CD4-positive, CD25-positive, alpha-beta regulatory T cell (primary cell): ENCODE measurements around the gene TUBGCP5. TPM values are rescaled to one million over a fixed set of nuclear protein-coding genes. Genes with fewer than 3 reads are reported as not detected.

Experiments used
- ATAC-seq, 2 donors: fragments of 150-1000 bp; cut with Tn5 transposase; one replicate each; pipeline ENCODE4 v1.10.0; 2021; ENCODE audit warnings: low read depth in 2 of 2, moderate number of reproducible peaks in 2 of 2, moderate library complexity in 1 of 2
- DNase-seq, 3 donors: peaks; one replicate each; pipeline versions ENCODE4 v3.0.0 to v3.0.0-alpha.2; 2012 to 2022; ENCODE audit warnings: mixed read lengths in 1 of 3
- H3K27ac ChIP-seq: one replicate; pipeline ENCODE4 v1.7.0; 2013; ENCODE audit warnings: mild to moderate bottlenecking, low read length; ENCODE audit not compliant: insufficient read depth, poor library complexity, severe bottlenecking
- H3K27me3 ChIP-seq: one replicate; pipeline ENCODE4 v1.7.0; 2013; ENCODE audit warnings: low read length; ENCODE audit not compliant: control insufficient read depth, insufficient read depth
- H3K36me3 ChIP-seq: one replicate; pipeline ENCODE4 v1.7.0; 2013; ENCODE audit warnings: mild to moderate bottlenecking, low read length, moderate library complexity; ENCODE audit not compliant: control insufficient read depth, insufficient read depth
- H3K4me1 ChIP-seq: 2 replicates; pipeline ENCODE4 v1.7.0; 2013; ENCODE audit warnings: mild to moderate bottlenecking, low read length; ENCODE audit not compliant: insufficient read depth, control insufficient read depth, poor library complexity, severe bottlenecking
- H3K4me3 ChIP-seq: one replicate; pipeline ENCODE4 v1.7.0; 2013; ENCODE audit warnings: low read depth, mild to moderate bottlenecking, low read length, moderate library complexity
- H3K9me3 ChIP-seq, 2 experiments: 1 replicate in 1 of 2; 2 replicates in 1 of 2; pipeline ENCODE4 v1.7.0; 2013; ENCODE audit warnings: low read length in 2 of 2, mild to moderate bottlenecking in 1 of 2, moderate library complexity in 1 of 2; ENCODE audit not compliant: control insufficient read depth in 2 of 2
- H3K27ac Mint-ChIP-seq, 3 donors: one replicate each; pipeline ENCODE4 v1.8.0; 2020 to 2022; ENCODE audit warnings: mild to moderate bottlenecking in 3 of 3, mixed read lengths in 3 of 3, moderate library complexity in 2 of 3
- H3K27me3 Mint-ChIP-seq: one replicate; pipeline ENCODE4 v1.8.0; 2022; ENCODE audit warnings: mild to moderate bottlenecking, mixed read lengths
- H3K36me3 Mint-ChIP-seq: one replicate; pipeline ENCODE4 v1.8.0; 2020; ENCODE audit warnings: mixed read lengths
- H3K4me1 Mint-ChIP-seq, 4 donors: one replicate each; pipeline ENCODE4 v1.8.0; 2020 to 2022; ENCODE audit warnings: mixed read lengths in 4 of 4, mild to moderate bottlenecking in 1 of 4
- H3K4me3 Mint-ChIP-seq, 4 donors: one replicate each; pipeline ENCODE4 v1.8.0; 2020 to 2022; ENCODE audit warnings: mild to moderate bottlenecking in 4 of 4, mixed read lengths in 4 of 4, moderate library complexity in 3 of 4
- H3K9me3 Mint-ChIP-seq, 7 donors: one replicate each; pipeline ENCODE4 v1.8.0; 2020 to 2022; ENCODE audit warnings: mixed read lengths in 7 of 7, mild to moderate bottlenecking in 3 of 7, moderate library complexity in 2 of 7
- polyA plus RNA-seq, 4 donors: library from polyadenylated mRNA; unstranded; fragments of 300-500 nt; fragmentation: Illumina TruSeq; gene quantifications; one replicate each; pipeline ENCODE4 v1.2.3, GENCODE V29; 2021
- total RNA-seq: library from RNA; stranded (reverse); gene quantifications from one replicate; pipeline ENCODE4 v1.2.3, GENCODE V29; 2022

The TUBGCP5 gene
- total and polyA plus RNA-seq, 5 donors from 2014 or later = 5.0 to 20.2 (median 8.4) TPM

GRCh38 chr15:23073890-23074646 lies 34.7 kb upstream of the TUBGCP5 start:
- Mint-ChIP-seq H3K27ac (peak overlapping the region in 1 of 3 donors; percentile 21), H3K9me3 (peaks cover 0 to 2% (median 0%) of the 10 kb centered on the region in 7 donors), H3K4me3 (no peak overlapping the region), H3K36me3 (no peaks in the 10 kb centered on the region), H3K27me3 (peaks cover 10% of the 10 kb centered on the region), H3K4me1 (no peaks in the 10 kb centered on the region)
- no peaks in the 10 kb centered on the region for H3K27me3 ChIP-seq
- no peak overlapping the region for H3K4me3 ChIP-seq
- H3K27ac ChIP-seq = no peak overlapping the region
- H3K4me1 ChIP-seq = no peaks in the 10 kb centered on the region
- ATAC-seq (no peak), DNase-seq (no peak)
- no peaks in the 10 kb centered on the region for H3K36me3 ChIP-seq
- no peaks in the 10 kb centered on the region for H3K9me3 ChIP-seq

- Mint-ChIP-seq H3K27ac (no peak overlapping the region), H3K36me3 (no peaks in the 10 kb centered on the region), H3K9me3 (no peaks in the 10 kb centered on the region), H3K27me3 (peaks cover 10% of the 10 kb centered on the region), H3K4me1 (no peaks in the 10 kb centered on the region), H3K4me3 (no peak overlapping the region)
- no peaks in the 10 kb centered on the region for H3K9me3 ChIP-seq
- no peaks in the 10 kb centered on the region for H3K4me1 ChIP-seq
- H3K4me3 ChIP-seq = no peak overlapping the region
- no peaks in the 10 kb centered on the region for H3K27me3 ChIP-seq
- H3K27ac ChIP-seq = no peak overlapping the region
- ATAC-seq (no peak), DNase-seq (no peak)
- no peaks in the 10 kb centered on the region for H3K36me3 ChIP-seq
Measured at GRCh38 chr15:23072633-23073032, 33.3 kb upstream of the TUBGCP5 start.

GRCh38 chr15:23069496-23070166 lies 30.3 kb upstream of the TUBGCP5 start:
- H3K4me1 Mint-ChIP-seq = no peaks in the 10 kb centered on the region
- ATAC-seq (no peak), DNase-seq (no peak)
- H3K27me3 Mint-ChIP-seq = peaks cover 10% of the 10 kb centered on the region
- H3K9me3 Mint-ChIP-seq = peaks cover 0 to 3% (median 0%) of the 10 kb centered on the region in 7 donors
- H3K27me3 ChIP-seq = no peaks in the 10 kb centered on the region
- no peaks in the 10 kb centered on the region for H3K9me3 ChIP-seq
- H3K36me3 Mint-ChIP-seq = no peaks in the 10 kb centered on the region
- H3K27ac Mint-ChIP-seq = no peak overlapping the region
- H3K4me3 ChIP-seq = no peak overlapping the region
- H3K4me1 ChIP-seq = no peaks in the 10 kb centered on the region
- no peaks in the 10 kb centered on the region for H3K36me3 ChIP-seq
- no peak overlapping the region for H3K27ac ChIP-seq
- H3K4me3 Mint-ChIP-seq = no peak overlapping the region

GRCh38 chr15:23067416-23067815 lies 28.0 kb upstream of the TUBGCP5 start:
- Histone ChIP-seq H3K9me3 (no peaks in the 10 kb centered on the region), H3K36me3 (no peaks in the 10 kb centered on the region), H3K27me3 (no peaks in the 10 kb centered on the region), H3K4me3 (no peak overlapping the region), H3K4me1 (no peaks in the 10 kb centered on the region), H3K27ac (no peak overlapping the region)
- H3K4me3 Mint-ChIP-seq = no peak overlapping the region
- ATAC-seq (no peak), DNase-seq (no peak)
- no peaks in the 10 kb centered on the region for H3K4me1 Mint-ChIP-seq
- no peaks in the 10 kb centered on the region for H3K36me3 Mint-ChIP-seq
- H3K27ac Mint-ChIP-seq = no peak overlapping the region
- H3K9me3 Mint-ChIP-seq = peaks cover 0 to 5% (median 3%) of the 10 kb centered on the region in 7 donors
- H3K27me3 Mint-ChIP-seq = peaks cover 6% of the 10 kb centered on the region

GRCh38 chr15:23065836-23066235 lies 26.5 kb upstream of the TUBGCP5 start:
- peaks cover 0 to 5% (median 3%) of the 10 kb centered on the region in 7 donors for H3K9me3 Mint-ChIP-seq
- H3K27me3 ChIP-seq = no peaks in the 10 kb centered on the region
- no peaks in the 10 kb centered on the region for H3K4me1 ChIP-seq
- no peak overlapping the region for H3K4me3 Mint-ChIP-seq
- no peak overlapping the region for H3K27ac ChIP-seq
- ATAC-seq (no peak), DNase-seq (no peak)
- no peaks in the 10 kb centered on the region for H3K36me3 ChIP-seq
- H3K36me3 Mint-ChIP-seq = no peaks in the 10 kb centered on the region
- no peaks in the 10 kb centered on the region for H3K4me1 Mint-ChIP-seq
- H3K27me3 Mint-ChIP-seq = peaks cover under 1% of the 10 kb centered on the region
- no peak overlapping the region for H3K4me3 ChIP-seq
- H3K9me3 ChIP-seq = no peaks in the 10 kb centered on the region
- no peak overlapping the region for H3K27ac Mint-ChIP-seq

GRCh38 chr15:23064156-23064555 lies 24.8 kb upstream of the TUBGCP5 start:
- H3K27ac Mint-ChIP-seq = no peak overlapping the region
- Histone ChIP-seq H3K27ac (no peak overlapping the region), H3K27me3 (no peaks in the 10 kb centered on the region), H3K4me3 (no peak overlapping the region), H3K9me3 (no peaks in the 10 kb centered on the region), H3K36me3 (no peaks in the 10 kb centered on the region), H3K4me1 (no peaks in the 10 kb centered on the region)
- H3K9me3 Mint-ChIP-seq = peaks cover 0 to 5% (median 3%) of the 10 kb centered on the region in 7 donors
- no peaks in the 10 kb centered on the region for H3K4me1 Mint-ChIP-seq
- no peak for ATAC-seq
- H3K27me3 Mint-ChIP-seq = no peaks in the 10 kb centered on the region
- no peak overlapping the region for H3K4me3 Mint-ChIP-seq
- no peaks in the 10 kb centered on the region for H3K36me3 Mint-ChIP-seq
- no peak for DNase-seq

GRCh38 chr15:23057707-23058106 lies 18.3 kb upstream of the TUBGCP5 start:
- Mint-ChIP-seq H3K4me1 (no peaks in the 10 kb centered on the region), H3K4me3 (no peak overlapping the region), H3K9me3 (peaks cover 0 to 3% (median 0%) of the 10 kb centered on the region in 7 donors), H3K27ac (no peak overlapping the region), H3K36me3 (no peaks in the 10 kb centered on the region), H3K27me3 (peaks cover 7% of the 10 kb centered on the region)
- H3K36me3 ChIP-seq = no peaks in the 10 kb centered on the region
- DNase-seq (no peak), ATAC-seq (no peak)
- H3K9me3 ChIP-seq = no peaks in the 10 kb centered on the region
- H3K27ac ChIP-seq = no peak overlapping the region
- H3K27me3 ChIP-seq = peaks cover 7% of the 10 kb centered on the region
- H3K4me3 ChIP-seq = no peak overlapping the region
- H3K4me1 ChIP-seq = no peaks in the 10 kb centered on the region

GRCh38 chr15:23055316-23055715 lies 15.9 kb upstream of the TUBGCP5 start:
- Mint-ChIP-seq H3K4me3 (no peak overlapping the region), H3K9me3 (no peaks in the 10 kb centered on the region), H3K27me3 (peaks cover 16% of the 10 kb centered on the region), H3K36me3 (no peaks in the 10 kb centered on the region), H3K27ac (no peak overlapping the region), H3K4me1 (no peaks in the 10 kb centered on the region)
- no peak for ATAC-seq
- H3K4me3 ChIP-seq = no peak overlapping the region
- H3K9me3 ChIP-seq = no peaks in the 10 kb centered on the region
- DNase-seq = no peak
- H3K4me1 ChIP-seq = no peaks in the 10 kb centered on the region
- H3K36me3 ChIP-seq = no peaks in the 10 kb centered on the region
- peaks cover 7% of the 10 kb centered on the region for H3K27me3 ChIP-seq
- no peak overlapping the region for H3K27ac ChIP-seq
